Muscle of arm (tissue), 14 donors: ENCODE measurements around the gene SLC51A. TPM values are rescaled to one million over a fixed set of nuclear protein-coding genes. Genes with fewer than 3 reads are reported as not detected.
"Not testable (repeated sequence)": the region's sequence is repeated elsewhere in the genome, so short reads cannot be mapped to it uniquely, and the experiment has no call there.

Source experiments
- DNase-seq: peaks from one replicate; pipeline ENCODE4 v3.0.0-alpha.2; 2013
- long read RNA-seq, 11 donors: transcript quantifications; one replicate each; lab custom pipeline, GENCODE V29; 2026
- polyA plus RNA-seq, 12 donors: library from polyadenylated mRNA; unstranded; fragments of 120-200 nt; gene quantifications; one replicate each; pipeline ENCODE4 v1.2.1, GENCODE V29; 2013; ENCODE audit not compliant: insufficient read length in 12 of 12

The SLC51A gene
- 10 to 100 TPM in 1 of 12 donors, 1 to 10 TPM in 9, not detected in 2; 4.8 to 11.6 (median 7.3) TPM for polyA plus RNA-seq
- long read RNA-seq, donor 1, partial matches to known transcripts = 0 of 6 reads
- long read RNA-seq, donor 1, other reads (novel, unspliced or antisense) = 0 of 6 reads
- long read RNA-seq, donor 2, partial matches to known transcripts = 0 of 14 reads
- long read RNA-seq, donor 2, other reads (novel, unspliced or antisense) = 14 of 14 reads
- long read RNA-seq, donor 3 = 0 reads
- long read RNA-seq, donor 4, partial matches to known transcripts = 5 of 5 reads
- long read RNA-seq, donor 4, other reads (novel, unspliced or antisense) = 0 of 5 reads
- long read RNA-seq, donor 5 = 0 reads
- long read RNA-seq, donor 6 = 0 reads
- long read RNA-seq, donor 7 = 0 reads
- long read RNA-seq, donor 8, partial matches to known transcripts = 13 of 25 reads
- long read RNA-seq, donor 8, other reads (novel, unspliced or antisense) = 12 of 25 reads
- long read RNA-seq, donor 9 = 0 reads
- long read RNA-seq, donor 10, partial matches to known transcripts = 5 of 13 reads
- long read RNA-seq, donor 10, other reads (novel, unspliced or antisense) = 8 of 13 reads
- long read RNA-seq, donor 11 = 0 reads

- DNase-seq = no peak
Measured at GRCh38 chr3:196216089-196216564, at the start of gene SLC51A. TSS of gene SLC51A (plus strand) at chr3:196216534. CDS start at chr3:196216713, 179 bp downstream.

- no peak for DNase-seq
Measured at GRCh38 chr3:196166741-196167140, 49.6 kb upstream of the SLC51A start.

- no peak for DNase-seq
Measured at GRCh38 chr3:196168808-196169391, 47.4 kb upstream of the SLC51A start.

GRCh38 chr3:196169836-196170240 lies 46.5 kb upstream of the SLC51A start:
- no peak for DNase-seq

- DNase-seq = not testable (repeated sequence)
Measured at GRCh38 chr3:196170296-196170695, 46.0 kb upstream of the SLC51A start.

GRCh38 chr3:196174652-196175051 lies 41.7 kb upstream of the SLC51A start:
- no peak for DNase-seq

GRCh38 chr3:196175116-196175625 lies 41.2 kb upstream of the SLC51A start:
- no peak for DNase-seq

- no peak for DNase-seq
Measured at GRCh38 chr3:196175722-196176121, 40.6 kb upstream of the SLC51A start.

- no peak for DNase-seq
Measured at GRCh38 chr3:196177567-196177966, 38.8 kb upstream of the SLC51A start.

GRCh38 chr3:196177967-196178366 lies 38.4 kb upstream of the SLC51A start:
- DNase-seq = no peak

GRCh38 chr3:196178993-196179379 lies 37.3 kb upstream of the SLC51A start:
- DNase-seq = no peak

GRCh38 chr3:196179380-196180308 lies 36.7 kb upstream of the SLC51A start:
- no peak for DNase-seq

- DNase-seq = no peak
Measured at GRCh38 chr3:196180346-196180745, 36.0 kb upstream of the SLC51A start.

GRCh38 chr3:196181127-196181546 lies 35.2 kb upstream of the SLC51A start:
- no peak for DNase-seq

GRCh38 chr3:196184169-196184432 lies 32.2 kb upstream of the SLC51A start:
- not testable (repeated sequence) for DNase-seq

- DNase-seq = no peak
Measured at GRCh38 chr3:196184881-196185280, 31.5 kb upstream of the SLC51A start.

GRCh38 chr3:196186651-196187573 lies 29.4 kb upstream of the SLC51A start:
- peak; percentile 83 for DNase-seq

GRCh38 chr3:196189566-196190347 lies 26.6 kb upstream of the SLC51A start:
- DNase-seq = no peak

GRCh38 chr3:196192036-196192523 lies 24.3 kb upstream of the SLC51A start:
- DNase-seq = no peak
